Glutamatergic neuron (in vitro differentiated cells): ENCODE data around the gene TBL1XR1. TPM values are rescaled to one million over a fixed set of nuclear protein-coding genes. Genes with fewer than 3 reads are reported as not detected.

ENCODE experiments used
- DNase-seq: peaks from one replicate; pipeline ENCODE4 v3.0.0; 2022
- H3K27ac Mint-ChIP-seq: one replicate; pipeline ENCODE4 v1.8.0; 2020; ENCODE audit warnings: mild to moderate bottlenecking, mixed read lengths, inconsistent platforms; ENCODE audit not compliant: unreplicated experiment
- H3K27me3 Mint-ChIP-seq: one replicate; pipeline ENCODE4 v1.8.0; 2020; ENCODE audit warnings: mild to moderate bottlenecking, moderate library complexity, mixed read lengths, inconsistent platforms; ENCODE audit not compliant: unreplicated experiment
- H3K36me3 Mint-ChIP-seq: one replicate; pipeline ENCODE4 v1.8.0; 2020; ENCODE audit warnings: mild to moderate bottlenecking, mixed read lengths, inconsistent platforms; ENCODE audit not compliant: unreplicated experiment
- H3K4me1 Mint-ChIP-seq: one replicate; pipeline ENCODE4 v1.8.0; 2020; ENCODE audit warnings: mild to moderate bottlenecking, low read depth, mixed read lengths, inconsistent platforms; ENCODE audit not compliant: unreplicated experiment
- H3K4me3 Mint-ChIP-seq: one replicate; pipeline ENCODE4 v1.8.0; 2020; ENCODE audit warnings: mild to moderate bottlenecking, mixed read lengths, inconsistent platforms; ENCODE audit not compliant: unreplicated experiment
- H3K9me3 Mint-ChIP-seq: one replicate; pipeline ENCODE4 v1.8.0; 2020; ENCODE audit warnings: mild to moderate bottlenecking, moderate library complexity, mixed read lengths, inconsistent platforms; ENCODE audit not compliant: unreplicated experiment
- long read RNA-seq: library from polyadenylated mRNA; unstranded; transcript quantifications from one replicate; pipeline ENCODE4 v2.0.0, GENCODE V29; 2020; ENCODE audit not compliant: unreplicated experiment
- total RNA-seq: library from RNA; stranded (reverse); fragmentation: NEBNext Ultra II Directional; extraction: Animal tissue kit (Norgen Biotek cat#: 25700); gene quantifications from one replicate; pipeline ENCODE4 v1.2.1, GENCODE V29; 2021; ENCODE audit not compliant: unreplicated experiment
- TF ChIP-seq, protein P1 (sequence below): fragments of 200-600 bp; sonication (generic); IDR thresholded peaks from one replicate; pipeline ENCODE4 v1.5.0; 2021; ENCODE audit not compliant: partially characterized antibody, unreplicated experiment

Gene TBL1XR1
- 101 TPM for total RNA-seq
- long read RNA-seq, partial matches to known transcripts: 1 of 4 reads
- long read RNA-seq, other reads (novel, unspliced or antisense): 3 of 4 reads

DNA sequence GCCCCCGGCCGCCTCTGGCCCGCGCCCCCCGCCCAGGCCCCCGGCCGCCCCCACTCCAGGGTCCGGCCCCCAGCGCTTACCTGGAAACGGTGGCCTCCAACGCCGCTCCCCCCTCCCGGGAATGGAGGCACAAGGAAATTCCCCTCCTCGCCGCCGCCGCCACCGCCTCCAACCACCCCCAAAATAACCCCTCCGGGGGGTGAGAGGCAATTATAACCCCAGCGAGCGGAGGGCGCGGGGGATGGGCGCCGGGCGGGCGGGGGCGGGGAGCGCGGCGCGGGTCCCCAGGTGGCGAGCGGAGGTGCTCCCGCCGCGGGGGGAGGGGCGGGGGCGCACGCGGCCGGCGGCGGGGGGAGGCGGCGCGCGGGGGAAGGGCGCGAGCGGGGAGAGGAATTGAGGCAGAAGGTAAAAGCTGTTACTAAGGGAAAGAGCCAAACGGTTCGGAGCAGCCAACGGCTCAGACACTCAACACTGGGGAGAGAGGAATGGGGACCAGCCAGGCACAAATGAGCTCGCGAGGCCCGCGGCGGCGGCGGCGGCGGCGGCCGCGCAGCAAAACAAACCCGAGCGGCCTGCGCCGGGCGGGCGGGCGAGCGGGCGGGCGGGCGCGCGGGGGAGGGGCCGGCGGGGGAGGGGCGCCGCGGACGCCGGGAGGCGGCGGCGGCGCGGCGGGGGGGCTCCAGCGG lies at the start of gene TBL1XR1:
TSS of gene TBL1XR1 (minus strand) at position 442 of the 686 bp plus-strand sequence. CDS start 132,505 bp downstream, outside the sequence.
- peak within 1 kb of the TSS; percentile 97 for H3K27ac Mint-ChIP-seq
- H3K4me3 Mint-ChIP-seq: peak within 1 kb of the TSS; percentile 99
- H3K27me3 Mint-ChIP-seq: peaks cover 8% of the 10 kb centered on the region
- peaks cover 22% of the 10 kb centered on the region for H3K9me3 Mint-ChIP-seq
- peak; percentile 91 for DNase-seq
- peaks cover 16% of the 10 kb centered on the region for H3K4me1 Mint-ChIP-seq
- no peaks in the 10 kb centered on the region for H3K36me3 Mint-ChIP-seq
- TF ChIP-seq, protein P1, sequence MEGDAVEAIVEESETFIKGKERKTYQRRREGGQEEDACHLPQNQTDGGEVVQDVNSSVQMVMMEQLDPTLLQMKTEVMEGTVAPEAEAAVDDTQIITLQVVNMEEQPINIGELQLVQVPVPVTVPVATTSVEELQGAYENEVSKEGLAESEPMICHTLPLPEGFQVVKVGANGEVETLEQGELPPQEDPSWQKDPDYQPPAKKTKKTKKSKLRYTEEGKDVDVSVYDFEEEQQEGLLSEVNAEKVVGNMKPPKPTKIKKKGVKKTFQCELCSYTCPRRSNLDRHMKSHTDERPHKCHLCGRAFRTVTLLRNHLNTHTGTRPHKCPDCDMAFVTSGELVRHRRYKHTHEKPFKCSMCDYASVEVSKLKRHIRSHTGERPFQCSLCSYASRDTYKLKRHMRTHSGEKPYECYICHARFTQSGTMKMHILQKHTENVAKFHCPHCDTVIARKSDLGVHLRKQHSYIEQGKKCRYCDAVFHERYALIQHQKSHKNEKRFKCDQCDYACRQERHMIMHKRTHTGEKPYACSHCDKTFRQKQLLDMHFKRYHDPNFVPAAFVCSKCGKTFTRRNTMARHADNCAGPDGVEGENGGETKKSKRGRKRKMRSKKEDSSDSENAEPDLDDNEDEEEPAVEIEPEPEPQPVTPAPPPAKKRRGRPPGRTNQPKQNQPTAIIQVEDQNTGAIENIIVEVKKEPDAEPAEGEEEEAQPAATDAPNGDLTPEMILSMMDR: no peak

DNA sequence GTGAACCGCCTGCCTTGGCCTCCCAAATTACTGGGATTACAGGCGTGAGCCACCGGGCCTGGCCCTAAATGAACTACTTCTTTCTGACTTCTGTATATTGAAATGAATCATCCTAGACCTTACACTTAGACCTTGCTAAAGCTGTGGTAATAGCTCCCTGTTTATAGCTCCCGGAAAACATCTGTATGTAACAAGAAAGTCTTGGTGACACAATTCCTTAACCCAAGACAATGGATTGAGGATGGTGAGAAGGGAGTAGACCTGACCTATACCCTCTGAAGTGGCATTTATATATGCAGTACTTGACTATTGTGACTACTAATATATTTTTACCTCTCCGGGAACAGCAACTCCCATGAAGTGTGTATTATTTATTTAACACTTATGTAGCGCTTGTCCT lies 48.0 kb upstream of the TBL1XR1 start:
- H3K4me1 Mint-ChIP-seq: no peaks in the 10 kb centered on the region
- H3K27me3 Mint-ChIP-seq: no peaks in the 10 kb centered on the region
- TF ChIP-seq, protein P1: no peak
- no peak overlapping the region for H3K4me3 Mint-ChIP-seq
- no peak for DNase-seq
- no peaks in the 10 kb centered on the region for H3K9me3 Mint-ChIP-seq
- H3K27ac Mint-ChIP-seq: no peak overlapping the region
- H3K36me3 Mint-ChIP-seq: no peaks in the 10 kb centered on the region

DNA sequence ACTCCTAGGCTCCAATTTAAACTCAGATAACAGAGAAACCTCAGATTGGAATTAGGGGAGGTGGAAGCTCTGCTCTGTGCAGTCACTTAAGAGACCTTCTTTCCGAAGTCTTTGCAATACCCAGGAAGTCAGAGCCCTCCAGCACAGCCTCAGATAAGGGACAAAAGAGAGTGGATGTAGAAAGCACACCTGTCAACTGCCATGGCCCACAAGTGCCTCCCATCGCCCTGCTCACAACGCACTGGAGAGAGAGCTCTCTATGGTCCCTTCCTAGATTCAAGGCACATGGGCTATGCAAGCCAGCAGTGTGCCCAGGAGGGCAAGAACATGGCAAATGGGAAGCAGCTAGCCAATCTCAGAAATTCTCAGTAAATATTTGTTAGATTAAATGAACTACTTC lies 47.3 kb upstream of the TBL1XR1 start:
- H3K9me3 Mint-ChIP-seq: no peaks in the 10 kb centered on the region
- H3K36me3 Mint-ChIP-seq: no peaks in the 10 kb centered on the region
- no peak overlapping the region for H3K4me3 Mint-ChIP-seq
- no peak overlapping the region for H3K27ac Mint-ChIP-seq
- TF ChIP-seq, protein P1: no peak
- no peaks in the 10 kb centered on the region for H3K27me3 Mint-ChIP-seq
- no peak for DNase-seq
- H3K4me1 Mint-ChIP-seq: no peaks in the 10 kb centered on the region

DNA sequence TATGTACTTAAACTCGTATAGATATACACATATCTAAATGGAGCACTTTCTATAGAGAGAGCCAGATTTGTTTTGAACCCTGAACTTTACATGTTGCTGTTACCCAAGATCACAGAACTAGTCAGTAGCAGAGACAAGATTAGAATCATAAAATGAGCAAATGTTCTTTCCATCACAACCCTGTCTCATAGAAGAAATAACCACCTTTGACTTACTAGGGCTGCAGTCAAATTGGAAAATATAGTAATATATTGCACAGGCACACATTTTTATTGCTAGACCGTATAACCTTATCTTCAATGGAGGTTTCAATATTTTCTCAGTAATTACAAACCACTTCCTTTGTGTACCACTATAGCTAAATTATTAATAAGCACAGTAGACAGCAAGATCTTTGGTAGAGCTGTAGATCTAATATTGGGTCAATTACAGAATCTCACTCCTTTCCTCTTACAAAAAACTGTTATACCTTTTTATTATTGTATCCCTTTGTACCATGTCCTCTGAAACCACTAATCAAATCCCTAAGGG lies 41.5 kb upstream of the TBL1XR1 start:
- Mint-ChIP-seq H3K4me1 (no peaks in the 10 kb centered on the region), H3K4me3 (no peak overlapping the region), H3K27me3 (peaks cover 2% of the 10 kb centered on the region), H3K27ac (no peak overlapping the region), H3K36me3 (no peaks in the 10 kb centered on the region), H3K9me3 (no peaks in the 10 kb centered on the region)
- TF ChIP-seq, protein P1: no peak
- DNase-seq: no peak

DNA sequence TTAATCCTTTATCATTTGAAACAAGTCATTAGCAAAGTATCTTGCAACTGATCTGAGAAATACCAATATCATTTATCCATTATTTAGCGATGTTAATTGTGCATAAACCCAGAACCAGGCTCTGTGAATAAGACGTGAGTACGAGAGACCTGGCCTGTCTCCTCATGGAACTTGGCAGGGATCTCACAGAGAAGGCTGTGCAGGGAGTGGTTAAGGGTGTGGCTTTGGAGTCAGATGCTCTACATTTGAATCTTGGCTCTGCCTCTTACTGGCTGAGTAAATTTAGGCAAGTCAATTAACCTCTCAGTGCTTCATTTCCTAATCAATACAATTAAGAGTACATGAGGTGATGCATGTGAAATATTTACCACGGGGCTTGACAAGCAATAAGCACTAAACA lies 39.9 kb upstream of the TBL1XR1 start:
- peaks cover 2% of the 10 kb centered on the region for H3K27me3 Mint-ChIP-seq
- DNase-seq: no peak
- no peak overlapping the region for H3K4me3 Mint-ChIP-seq
- H3K9me3 Mint-ChIP-seq: no peaks in the 10 kb centered on the region
- TF ChIP-seq, protein P1: no peak
- no peak overlapping the region for H3K27ac Mint-ChIP-seq
- H3K36me3 Mint-ChIP-seq: no peaks in the 10 kb centered on the region
- H3K4me1 Mint-ChIP-seq: no peaks in the 10 kb centered on the region
